Uterus (tissue), 4 donors: Measurements from ENCODE around the gene SRA1. TPM values are rescaled to one million over a fixed set of nuclear protein-coding genes. Genes with fewer than 3 reads are reported as not detected.

Experiments used
- DNase-seq, 2 donors: peaks; one replicate each; pipeline ENCODE4 v3.0.0-alpha.2; 2019 to 2020
- H3K27ac ChIP-seq, 2 donors: fragments of 200-600 bp; sonication (generic); 1 replicate in 1 of 2; 2 replicates in 1 of 2; pipeline ENCODE4 v1.5.1; 2016 to 2018
- H3K27me3 ChIP-seq, 2 donors: fragments of 200-600 bp; sonication (generic); one replicate each; pipeline ENCODE4 v1.5.1; 2018 to 2019; ENCODE audit warnings: control low read depth in 1 of 2
- H3K36me3 ChIP-seq, 2 donors: fragments of 200-600 bp; sonication (generic); one replicate each; pipeline ENCODE4 v1.5.1; 2019; ENCODE audit warnings: control low read depth in 1 of 2
- H3K4me1 ChIP-seq, 2 donors: fragments of 200-600 bp; sonication (generic); one replicate each; pipeline ENCODE4 v1.5.1; 2018 to 2019; ENCODE audit warnings: control low read depth in 1 of 2
- H3K4me3 ChIP-seq, 2 donors: fragments of 200-600 bp; sonication (generic); 1 replicate in 1 of 2; 2 replicates in 1 of 2; pipeline ENCODE4 v1.5.1; 2018 to 2019; ENCODE audit warnings: mild to moderate bottlenecking in 1 of 2
- H3K9me3 ChIP-seq, 2 donors: fragments of 200-600 bp; sonication (generic); one replicate each; pipeline ENCODE4 v1.5.1; 2019; ENCODE audit warnings: control low read depth in 1 of 2
- CTCF ChIP-seq, 4 experiments: fragments of 200-600 bp in 2 of 4; fragments of 450-650 bp in 2 of 4; sonication (generic) in 2 of 4; IDR thresholded peaks; one replicate each; pipeline ENCODE4 v1.5.1; 2016 to 2019; ENCODE audit warnings: antibody characterized with exemption in 4 of 4, mild to moderate bottlenecking in 2 of 4, moderate library complexity in 1 of 4
- POLR2A ChIP-seq, 2 donors: fragments of 450-650 bp; IDR thresholded peaks; one replicate each; pipeline ENCODE4 v1.6.1; 2016; ENCODE audit warnings: antibody characterized with exemption in 2 of 2, mild to moderate bottlenecking in 1 of 2, moderate library complexity in 1 of 2
- intact Hi-C: fragments of 100-400 bp; cut with DNase I; formaldehyde crosslinking; loops from one replicate; pipeline ENCODE4 v1.15.1; 2023; ENCODE audit warnings: low total_unique reads
- total RNA-seq, 4 donors: library from RNA; depleted of rRNA in 3 of 4; stranded (reverse); fragments of >200 nt in 3 of 4; gene quantifications; one replicate each; pipeline versions ENCODE4 v1.1.0 to v1.2.4, GENCODE V29; 2014 to 2023
- donor health status: DM: yes; HTN: yes; CAD: no.

The SRA1 gene
- total RNA-seq, 4 donors from 2014 or later: 2.6 to 32.6 (median 22.9) TPM

GRCh38 chr5:140567136-140567818 lies 10.0 kb upstream of the SRA1 start:
- peaks cover 8 to 17% of the 10 kb centered on the region in 2 donors for H3K4me1 ChIP-seq

GRCh38 chr5:140566665-140567064 lies 9.4 kb upstream of the SRA1 start:
- Histone ChIP-seq H3K4me1 (peaks cover 8 to 17% of the 10 kb centered on the region in 2 donors), H3K27ac (no peak overlapping the region), H3K27me3 (no peaks in the 10 kb centered on the region), H3K9me3 (no peaks in the 10 kb centered on the region), H3K36me3 (no peaks in the 10 kb centered on the region), H3K4me3 (no peak overlapping the region)
- DNase-seq: no peak
- TF ChIP-seq CTCF (IDR thresholded peaks at IDR 0.05) (no peak), POLR2A (IDR thresholded peaks at IDR 0.05) (no peak)
- intact Hi-C loops: no loop called here

More at GRCh38 chr5:140567136-140567818, 10.0 kb upstream of the SRA1 start:
- no peak for DNase-seq
- no peaks in the 10 kb centered on the region for H3K36me3 ChIP-seq
- no peak overlapping the region for H3K27ac ChIP-seq
- TF ChIP-seq CTCF (IDR thresholded peaks at IDR 0.05) (no peak), POLR2A (IDR thresholded peaks at IDR 0.05) (no peak)
- no peaks in the 10 kb centered on the region for H3K27me3 ChIP-seq
- no peak overlapping the region for H3K4me3 ChIP-seq
- intact Hi-C loops: no loop called here
- H3K9me3 ChIP-seq: no peaks in the 10 kb centered on the region

GRCh38 chr5:140565780-140566095 lies 8.5 kb upstream of the SRA1 start:
- intact Hi-C loops: no loop called here
- H3K4me1 ChIP-seq: peaks cover 8 to 17% of the 10 kb centered on the region in 2 donors
- H3K27me3 ChIP-seq: no peaks in the 10 kb centered on the region
- no peak overlapping the region for H3K27ac ChIP-seq
- peak overlapping the region in 1 of 2 donors; percentile 52 for H3K4me3 ChIP-seq
- H3K36me3 ChIP-seq: no peaks in the 10 kb centered on the region
- DNase-seq: no peak
- TF ChIP-seq POLR2A (IDR thresholded peaks at IDR 0.05): no peak
- TF ChIP-seq CTCF (IDR thresholded peaks at IDR 0.05): no peak
- H3K9me3 ChIP-seq: no peaks in the 10 kb centered on the region

GRCh38 chr5:140565024-140565779 lies 7.9 kb upstream of the SRA1 start:
- peaks cover 8 to 17% of the 10 kb centered on the region in 2 donors for H3K4me1 ChIP-seq
- intact Hi-C loops: no loop called here

More at GRCh38 chr5:140565024-140565779, 7.9 kb upstream of the SRA1 start:
- Histone ChIP-seq H3K27ac (peak overlapping the region; percentile 81 to 94), H3K36me3 (no peaks in the 10 kb centered on the region), H3K4me3 (peak overlapping the region; percentile 52 to 82), H3K27me3 (no peaks in the 10 kb centered on the region), H3K9me3 (no peaks in the 10 kb centered on the region)
- TF ChIP-seq CTCF (IDR thresholded peaks at IDR 0.05) (no peak), POLR2A (IDR thresholded peaks at IDR 0.05) (no peak)
- DNase-seq: no peak
